Right forelimb (tissue), 1 donor: Measurements from ENCODE around the gene CPED1.
"Not testable (repeated sequence)": the region's sequence is repeated elsewhere in the genome, so short reads cannot be mapped to it uniquely, and the experiment has no call there.

ENCODE experiments used
- DNase-seq: peaks from one replicate; pipeline ENCODE4 v3.0.0-alpha.2; 2018

The CPED1 gene

DNA sequence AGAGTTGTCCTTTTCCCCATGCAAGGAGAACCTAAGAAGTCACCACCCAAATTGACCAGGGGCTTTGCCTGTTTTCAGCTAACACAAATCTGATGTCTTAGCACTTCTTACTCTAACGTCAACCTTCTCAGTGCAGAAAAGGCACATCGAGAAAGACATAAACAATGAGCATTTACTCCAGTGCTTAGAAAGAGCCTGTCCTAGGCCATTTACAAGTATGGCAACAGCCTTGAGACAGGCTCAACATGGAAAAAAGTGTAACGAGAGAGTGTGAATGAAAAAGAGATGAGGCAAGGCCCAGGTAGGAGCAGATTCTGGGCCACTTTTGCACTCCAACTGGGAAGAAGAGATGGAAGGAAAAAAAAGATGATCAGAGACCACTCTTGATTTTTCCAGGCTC lies 54.4 kb downstream of the CPED1 start:
- DNase-seq: no peak

GRCh38 chr7:121043314-121044234 lies 55.1 kb downstream of the CPED1 start:
- no peak for DNase-seq

GRCh38 chr7:121045090-121045489 lies 56.6 kb downstream of the CPED1 start:
- no peak for DNase-seq

- DNase-seq: no peak
These were observed 57.5 kb downstream of the CPED1 start for GRCh38 chr7:121046009-121046408.

DNA sequence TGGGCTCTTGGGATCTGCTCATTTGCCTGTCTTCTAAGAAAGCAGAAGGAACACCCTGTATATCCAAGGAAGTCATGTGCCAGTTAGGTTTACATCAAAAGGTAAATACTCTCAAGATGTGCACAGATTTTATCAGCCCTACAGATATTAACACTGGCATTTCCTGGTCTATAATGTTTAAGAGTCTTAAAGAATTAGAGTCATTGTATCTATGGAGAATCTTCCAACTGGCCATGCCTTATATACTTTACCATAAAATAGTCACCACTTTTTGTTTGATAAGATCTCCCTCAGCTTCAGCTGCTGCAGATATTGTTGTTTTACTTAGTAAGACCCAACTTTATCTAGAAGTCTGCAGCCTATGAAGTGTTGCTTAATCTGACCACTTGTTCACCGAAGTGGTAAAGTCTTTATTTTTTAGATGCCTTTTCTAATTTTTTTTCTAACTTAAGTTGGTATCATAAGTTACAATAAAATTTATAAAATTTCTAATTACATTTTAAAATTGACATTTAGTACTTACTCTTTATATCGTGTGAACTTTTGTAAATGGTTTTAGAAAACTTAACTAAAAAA lies 58.5 kb downstream of the CPED1 start:
- DNase-seq: no peak

DNA sequence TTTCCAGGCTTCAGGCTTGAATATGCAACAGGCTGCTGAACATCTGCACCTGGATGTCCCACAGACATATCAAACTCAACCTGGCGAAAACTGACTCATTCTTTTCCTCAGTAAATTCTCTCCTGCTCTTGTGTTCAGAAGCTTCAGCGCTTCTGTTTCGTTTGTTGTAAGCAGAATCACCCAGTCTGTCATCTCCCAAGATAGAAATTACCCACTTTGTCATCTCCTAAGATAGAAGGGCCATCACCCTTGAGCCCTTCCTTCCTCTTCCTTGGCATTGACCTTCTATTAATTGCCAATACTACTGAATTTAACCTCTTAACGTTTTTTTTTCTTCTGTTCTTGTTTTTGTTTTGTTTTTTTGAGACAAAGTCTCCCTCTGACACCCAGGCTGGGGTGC lies 59.7 kb downstream of the CPED1 start:
- DNase-seq: no peak

GRCh38 chr7:121049028-121049791 lies 60.7 kb downstream of the CPED1 start:
- no peak for DNase-seq

DNA sequence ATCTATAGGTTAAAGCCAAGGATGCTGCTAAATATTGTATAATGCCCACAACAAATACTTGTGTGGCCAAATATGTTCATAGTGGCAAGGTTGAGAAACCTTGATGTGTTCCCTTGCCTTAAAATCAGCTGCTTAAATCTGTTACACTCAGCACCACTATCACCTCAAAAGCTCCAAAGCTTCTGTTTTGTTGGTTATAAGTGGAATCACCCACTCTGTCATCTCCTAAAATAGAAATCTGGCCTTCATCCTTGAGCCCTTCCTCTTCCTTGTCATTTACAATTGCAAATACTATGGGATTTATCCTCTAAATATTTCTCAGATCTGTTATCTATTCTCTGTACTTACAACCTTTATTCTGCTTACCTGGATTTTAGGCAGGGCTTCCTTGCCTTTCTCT lies 61.4 kb downstream of the CPED1 start:
- DNase-seq: no peak

- DNase-seq: no peak
These were observed 64.7 kb downstream of the CPED1 start for GRCh38 chr7:121053219-121053618.

DNA sequence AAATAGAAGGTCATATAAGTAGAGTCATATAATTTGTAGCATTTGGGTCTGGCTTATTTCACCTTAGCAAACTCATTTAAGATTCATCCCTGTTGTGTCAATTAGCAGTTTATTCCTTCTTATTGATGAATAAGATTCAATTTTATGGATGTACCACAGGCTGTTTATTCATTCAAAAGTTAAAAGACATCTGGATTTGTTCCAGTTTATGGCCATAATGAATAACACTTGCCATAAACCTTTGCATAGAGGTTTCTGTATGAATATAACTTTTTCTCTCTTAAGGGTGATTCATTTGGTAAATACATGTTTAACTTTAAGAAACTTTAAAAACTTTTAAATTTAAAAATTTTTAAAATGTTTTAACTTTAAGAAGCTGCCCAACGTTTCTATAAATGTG lies 66.4 kb downstream of the CPED1 start:
- no peak for DNase-seq

DNA sequence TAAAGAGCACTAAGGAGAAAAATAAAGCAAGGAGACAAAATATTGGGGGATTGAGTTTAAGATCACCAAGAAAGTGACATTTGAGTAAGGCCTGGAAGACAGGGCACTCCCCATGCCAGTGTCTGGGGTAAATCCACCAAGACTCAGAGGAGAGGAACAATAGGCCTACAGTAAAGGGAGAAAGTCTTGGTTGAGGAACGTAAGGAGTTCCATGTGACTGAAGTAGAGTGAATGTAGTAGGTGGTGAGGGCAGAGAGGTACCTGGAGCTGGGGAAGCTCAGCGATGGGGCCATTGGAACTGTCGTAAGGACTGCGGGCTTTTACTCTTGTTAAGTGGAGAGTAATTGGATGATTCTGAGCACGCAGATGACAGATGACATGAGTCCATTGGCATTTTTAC lies 69.4 kb downstream of the CPED1 start:
- no peak for DNase-seq

DNA sequence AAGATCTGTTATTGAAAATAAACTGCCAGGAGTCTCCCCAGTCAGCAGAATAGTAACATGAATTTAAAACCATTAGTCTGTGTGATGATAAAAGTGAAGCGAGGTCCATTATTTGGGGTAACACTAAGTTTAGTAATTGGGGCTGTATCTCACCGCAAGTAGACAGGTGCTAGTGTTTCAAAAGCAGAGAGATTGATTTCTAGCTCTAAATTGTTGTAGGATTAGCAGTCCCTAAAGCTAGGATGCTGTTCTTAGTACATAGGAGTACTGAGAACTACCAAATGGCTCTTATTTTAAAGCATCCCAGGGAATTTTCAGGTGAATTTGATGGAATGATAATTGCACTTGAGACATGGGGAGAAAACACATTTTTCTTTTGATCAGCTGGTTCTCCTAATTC lies 70.5 kb downstream of the CPED1 start:
- no peak for DNase-seq

DNA sequence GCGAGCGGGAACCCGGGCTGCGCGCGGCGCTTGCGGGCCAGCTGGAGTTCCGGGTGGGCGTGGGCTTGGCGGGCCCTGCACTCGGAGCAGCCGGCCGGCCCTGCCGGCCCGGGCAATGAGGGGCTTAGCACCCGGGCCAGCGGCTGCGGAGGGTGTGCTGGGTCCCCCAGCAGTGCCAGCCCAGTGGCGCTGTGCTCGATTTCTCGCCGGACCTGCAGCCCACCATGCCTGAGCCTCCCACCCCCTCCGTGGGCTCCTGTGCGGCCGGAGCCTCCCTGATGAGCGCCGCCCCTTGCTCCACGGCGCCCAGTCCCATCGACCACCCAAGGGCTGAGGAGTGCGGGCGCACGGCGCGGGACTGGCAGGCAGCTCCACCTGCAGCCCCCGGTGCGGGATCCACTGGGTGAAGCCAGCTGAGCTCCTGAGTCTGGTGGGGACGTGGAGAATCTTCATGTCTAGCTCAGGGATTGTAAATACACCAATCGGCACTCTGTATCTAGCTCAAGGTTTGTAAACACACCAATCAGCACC lies 71.5 kb downstream of the CPED1 start:
- not testable (repeated sequence) for DNase-seq

DNA sequence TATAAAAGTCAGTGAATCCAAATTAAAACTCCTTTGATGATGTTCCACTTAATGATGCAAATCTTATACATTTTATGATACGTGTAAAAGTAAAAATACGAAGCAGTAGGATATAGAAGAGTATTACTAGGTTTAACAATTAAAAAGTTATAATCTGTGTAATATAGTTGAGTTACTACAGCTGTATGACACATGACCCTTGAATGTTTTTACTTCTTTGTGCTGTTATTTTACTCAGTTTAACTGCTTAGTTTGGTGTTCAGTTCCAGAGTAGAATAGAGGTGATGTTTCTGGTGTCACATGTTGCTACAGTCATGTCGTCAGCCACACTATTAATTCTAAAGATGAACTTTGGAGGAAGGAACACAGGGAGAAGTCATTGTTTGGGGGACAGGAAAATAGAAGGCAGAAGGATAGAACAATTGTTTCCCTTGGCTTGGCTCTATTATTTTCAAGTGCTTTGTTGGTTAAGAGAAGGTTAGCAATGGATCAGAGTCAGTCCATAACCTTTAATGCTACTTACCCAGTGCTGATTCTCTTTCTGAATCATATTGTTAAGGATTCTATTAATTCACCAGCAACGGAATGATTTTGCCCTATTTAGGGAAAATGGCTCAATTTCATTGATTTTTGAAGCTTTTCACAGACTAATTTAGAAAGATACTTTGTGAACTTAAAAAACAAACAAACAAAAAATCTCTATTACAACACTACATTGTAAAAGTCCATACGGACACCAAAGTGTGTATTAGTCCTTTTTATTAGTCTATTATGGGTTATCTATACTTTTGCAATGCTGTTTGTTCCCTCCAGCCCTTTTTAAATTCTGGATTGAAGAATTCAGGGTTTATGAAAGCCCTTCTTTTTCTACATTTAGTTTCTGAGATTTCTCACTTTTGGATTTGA lies 73.4 kb downstream of the CPED1 start:
- no peak for DNase-seq

DNA sequence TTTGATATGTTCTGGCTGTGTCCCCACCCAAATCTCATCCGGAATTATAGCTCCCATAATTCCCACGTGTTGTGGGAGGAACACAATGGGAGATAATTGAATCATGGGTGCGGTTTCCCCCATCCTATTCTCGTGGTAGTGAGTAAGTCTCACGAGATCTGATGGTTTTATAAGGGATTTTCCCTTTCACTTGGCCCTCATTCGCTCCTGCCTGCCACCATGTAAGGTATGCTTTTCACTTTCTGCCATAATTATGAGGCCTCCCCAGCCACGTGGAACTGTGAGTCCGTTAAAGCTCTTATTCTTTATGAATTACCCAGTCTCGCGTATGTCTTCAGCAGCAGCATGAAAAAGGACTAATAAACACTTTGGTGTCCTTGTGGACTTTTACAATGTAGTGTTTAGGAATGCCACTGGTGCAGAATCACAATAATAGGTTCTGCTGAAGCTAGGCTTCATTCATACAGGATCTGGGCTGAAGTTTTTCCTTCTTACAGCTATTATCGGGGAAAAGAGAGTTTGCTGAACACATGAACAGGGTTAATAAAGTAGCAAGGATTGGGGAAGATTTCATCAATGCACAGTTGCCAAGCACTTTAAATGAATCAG lies 74.3 kb downstream of the CPED1 start:
- no peak for DNase-seq

DNA sequence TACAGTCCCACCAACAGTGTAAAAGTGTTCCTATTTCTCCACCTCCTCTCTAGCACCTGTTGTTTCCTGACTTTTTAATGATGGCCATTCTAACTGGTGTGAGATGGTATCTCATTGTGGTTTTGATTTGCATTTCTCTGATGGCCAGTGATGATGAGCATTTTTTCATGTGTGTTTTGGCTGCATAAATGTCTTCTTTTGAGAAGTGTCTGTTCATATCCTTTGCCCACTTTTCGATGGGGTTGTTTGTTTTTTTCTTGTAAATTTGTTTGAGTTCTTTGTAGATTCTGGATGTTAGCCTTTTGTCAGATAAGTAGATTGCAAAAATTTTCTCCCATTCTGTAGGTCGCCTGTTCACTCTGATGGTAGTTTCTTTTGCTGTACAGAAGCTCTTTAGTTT lies 79.2 kb downstream of the CPED1 start:
- DNase-seq: not testable (repeated sequence)

DNA sequence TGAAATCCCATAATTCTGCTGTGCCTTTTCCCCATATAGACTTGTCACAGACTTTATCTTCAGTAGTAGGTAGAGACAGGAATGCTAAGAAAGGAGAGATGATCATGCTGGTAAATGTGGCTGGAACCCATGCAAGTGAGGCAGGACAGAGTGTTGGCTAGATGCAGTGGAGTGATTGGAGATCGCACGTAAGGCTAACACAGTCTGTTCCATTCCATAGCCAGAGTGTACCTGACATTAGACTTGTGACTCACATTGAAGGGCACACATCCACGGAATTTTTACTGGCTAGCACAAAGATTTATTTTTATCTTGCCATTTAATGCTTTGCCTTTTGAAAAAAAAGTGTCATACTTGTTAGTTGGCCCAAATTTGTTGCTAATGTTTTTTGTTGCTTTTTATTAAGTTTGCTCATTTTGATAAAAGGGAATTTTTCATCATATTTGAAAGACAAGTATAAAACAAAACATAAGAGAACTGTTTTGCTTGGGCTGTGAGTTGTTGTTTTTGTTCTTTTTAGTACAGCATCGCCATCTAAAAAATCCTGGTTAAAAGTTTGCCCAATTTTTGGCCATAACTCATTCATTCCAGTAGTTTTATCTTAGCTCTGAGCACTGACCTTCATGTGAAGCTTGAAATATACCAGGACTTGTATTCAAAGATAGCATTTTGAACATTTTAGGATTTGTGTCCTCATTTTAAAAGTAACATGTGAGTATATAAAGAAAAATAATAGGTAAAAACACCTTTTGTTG lies 81.0 kb downstream of the CPED1 start:
- no peak for DNase-seq

DNA sequence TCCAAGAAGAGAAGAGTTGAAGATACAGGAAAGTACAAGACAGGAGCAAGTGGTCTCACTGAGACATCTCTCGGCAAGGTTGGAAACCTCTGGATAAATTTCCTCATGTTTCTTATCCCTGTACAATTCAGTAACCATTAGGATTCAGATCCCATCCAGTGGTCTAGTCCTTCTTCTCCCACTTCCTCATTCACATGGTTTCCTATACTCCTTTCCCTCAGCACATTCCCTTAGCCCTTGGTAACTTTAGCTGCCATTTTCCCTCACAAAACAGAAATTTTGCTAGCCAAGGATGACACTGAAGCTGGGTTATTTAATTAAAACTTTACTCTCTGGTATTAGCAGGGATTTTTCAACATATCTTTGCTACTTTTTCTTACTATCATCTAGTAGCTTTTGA lies 82.6 kb downstream of the CPED1 start:
- no peak for DNase-seq

GRCh38 chr7:121071662-121072061 lies 83.2 kb downstream of the CPED1 start:
- no peak for DNase-seq

GRCh38 chr7:121072826-121073225 lies 84.3 kb downstream of the CPED1 start:
- DNase-seq: no peak

- no peak for DNase-seq
These were observed 85.1 kb downstream of the CPED1 start for GRCh38 chr7:121073463-121074099.
